Activated CD4-positive, alpha-beta T cell treated with anti-CD3 and anti-CD28 coated beads, Interleukin-2, amount 50 U/mL, for 16 hours (primary cell): ENCODE results near the gene SERPINA12.

ENCODE experiments used
- DNase-seq: peaks from one replicate; pipeline ENCODE4 v3.0.0-alpha.2; 2020

SERPINA12 gene, protein sequence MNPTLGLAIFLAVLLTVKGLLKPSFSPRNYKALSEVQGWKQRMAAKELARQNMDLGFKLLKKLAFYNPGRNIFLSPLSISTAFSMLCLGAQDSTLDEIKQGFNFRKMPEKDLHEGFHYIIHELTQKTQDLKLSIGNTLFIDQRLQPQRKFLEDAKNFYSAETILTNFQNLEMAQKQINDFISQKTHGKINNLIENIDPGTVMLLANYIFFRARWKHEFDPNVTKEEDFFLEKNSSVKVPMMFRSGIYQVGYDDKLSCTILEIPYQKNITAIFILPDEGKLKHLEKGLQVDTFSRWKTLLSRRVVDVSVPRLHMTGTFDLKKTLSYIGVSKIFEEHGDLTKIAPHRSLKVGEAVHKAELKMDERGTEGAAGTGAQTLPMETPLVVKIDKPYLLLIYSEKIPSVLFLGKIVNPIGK

GRCh38 chr14:94509356-94509755 lies at the start of gene SERPINA12:
SERPINA12 (minus strand) TSS chr14:94509469; CDS start chr14:94498397, 11,072 bp downstream.
- no peak for DNase-seq

GRCh38 chr14:94558842-94559241 lies 49.6 kb upstream of the SERPINA12 start:
- DNase-seq, result no peak

GRCh38 chr14:94557327-94557726 lies 48.1 kb upstream of the SERPINA12 start:
- no peak for DNase-seq

DNA sequence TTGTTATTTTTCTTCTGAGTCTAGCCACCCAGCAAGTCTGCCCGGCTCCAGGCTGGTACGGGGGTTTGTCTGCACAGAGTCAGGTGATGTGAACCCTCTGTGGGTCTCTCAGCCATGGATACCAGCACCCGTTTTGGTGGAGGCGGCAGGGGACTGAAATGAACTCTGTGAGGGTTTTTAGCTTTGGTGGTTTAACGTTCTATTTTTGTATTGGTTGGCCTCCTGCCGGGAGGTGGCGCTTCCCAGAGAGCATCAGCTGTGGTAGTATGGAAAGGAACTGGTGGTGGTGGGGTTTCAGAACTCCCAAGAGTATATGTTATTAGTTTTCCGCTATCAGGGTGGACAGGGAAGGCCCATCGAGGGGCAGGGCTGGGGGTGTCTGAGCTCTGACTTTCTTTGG lies 46.7 kb upstream of the SERPINA12 start:
- no peak for DNase-seq

GRCh38 chr14:94550041-94550440 lies 40.8 kb upstream of the SERPINA12 start:
- no peak for DNase-seq

GRCh38 chr14:94548999-94549985 lies 40.0 kb upstream of the SERPINA12 start:
- peak; percentile 55 for DNase-seq

- no peak for DNase-seq
Measured at GRCh38 chr14:94548131-94548998, 39.1 kb upstream of the SERPINA12 start.

DNA sequence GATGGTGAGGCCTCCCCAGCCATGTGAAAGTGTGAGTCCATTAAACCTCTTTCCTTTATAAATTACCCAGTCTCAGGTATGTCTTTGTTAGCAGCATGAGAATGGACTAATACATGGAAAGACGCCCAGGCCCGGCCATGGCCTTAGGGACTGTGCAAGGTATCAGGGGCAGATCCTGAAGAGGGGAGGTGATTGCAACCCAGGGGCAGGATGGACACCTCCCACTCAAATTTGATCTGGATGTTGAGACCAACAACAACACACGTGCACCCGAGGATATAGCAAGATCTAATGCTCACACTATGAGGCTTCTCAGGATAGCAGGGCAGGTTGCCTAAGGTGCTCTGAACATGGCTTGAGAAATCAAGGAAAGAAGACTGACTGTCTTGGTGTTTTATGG lies 38.5 kb upstream of the SERPINA12 start:
- no peak for DNase-seq

DNA sequence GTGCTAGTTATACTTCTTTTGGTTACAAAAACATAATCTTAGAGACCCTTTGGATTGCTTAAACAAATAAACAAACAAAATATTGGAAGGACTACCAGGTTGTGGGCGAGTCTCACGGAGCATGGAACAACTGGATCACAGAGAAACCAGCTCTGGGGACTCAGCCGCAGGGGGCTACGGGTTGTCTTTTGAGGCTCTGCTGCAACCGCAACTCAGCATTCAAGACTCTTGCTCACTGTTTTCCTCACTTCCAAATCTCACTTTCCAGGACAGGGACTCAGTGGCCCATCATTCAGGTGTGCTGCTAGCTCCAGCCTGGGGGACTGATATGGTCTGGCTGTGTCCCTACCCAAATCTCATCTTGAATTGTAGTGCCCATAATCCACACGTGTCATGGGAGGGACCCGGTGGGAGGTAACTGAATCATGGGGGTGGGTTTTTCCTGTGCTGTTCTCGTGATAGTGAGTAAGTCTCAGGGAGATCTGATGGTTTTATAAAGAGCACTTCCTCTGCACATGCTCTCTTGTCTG lies 37.9 kb upstream of the SERPINA12 start:
- DNase-seq, result no peak

DNA sequence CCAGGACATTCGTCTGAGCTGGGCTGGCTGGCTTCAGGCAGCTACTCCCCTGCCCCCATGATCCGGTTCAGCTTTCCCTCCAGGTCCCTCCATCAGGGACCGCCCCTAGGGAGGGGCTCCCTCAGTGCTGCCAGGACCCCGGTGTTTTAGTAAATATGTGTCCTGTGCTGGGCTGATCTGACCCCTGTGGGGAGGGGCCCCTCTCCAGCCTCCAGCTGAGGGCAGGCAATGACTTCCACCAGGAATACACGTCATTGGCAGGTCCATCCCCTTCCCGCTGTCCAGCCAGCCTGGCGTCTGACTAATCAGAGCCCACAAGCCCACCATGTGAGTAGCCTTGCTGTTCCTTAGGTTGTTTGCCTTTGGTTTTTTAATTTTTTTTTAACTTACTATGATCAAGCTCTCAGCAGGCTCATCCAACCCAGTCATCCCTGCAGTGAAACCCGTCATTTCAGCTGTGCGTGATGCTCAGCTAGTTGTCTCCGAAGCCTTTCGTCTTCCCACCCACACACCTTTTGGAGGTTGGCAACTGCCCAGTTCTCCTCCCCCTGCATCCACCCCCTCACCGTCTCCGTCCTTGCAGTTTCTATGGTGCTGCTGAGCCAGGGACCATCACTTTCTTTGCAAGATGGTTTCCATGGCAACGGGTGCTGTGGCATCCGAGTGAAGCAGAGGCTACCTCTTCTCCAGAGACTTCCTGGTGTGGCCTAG lies 36.0 kb upstream of the SERPINA12 start:
- no peak for DNase-seq

DNA sequence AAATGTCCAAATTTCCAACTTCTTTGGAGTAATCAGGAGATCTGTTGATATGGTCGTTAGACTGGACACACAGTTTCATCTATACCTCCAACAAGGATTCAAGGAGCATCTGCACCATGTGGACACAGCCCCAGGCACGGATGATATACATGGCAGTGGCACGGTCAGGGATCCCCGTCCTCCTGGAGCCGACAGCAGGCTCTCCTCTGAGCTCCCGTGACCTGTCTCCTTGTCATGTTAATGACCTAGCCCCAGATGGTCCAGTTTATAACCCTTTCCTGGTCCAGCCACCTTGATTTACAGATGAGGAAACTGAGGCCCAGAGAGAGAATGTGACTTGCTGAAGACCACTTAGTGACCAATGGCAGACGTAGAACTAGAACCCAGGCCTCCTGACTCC lies 35.5 kb upstream of the SERPINA12 start:
- DNase-seq, result no peak

DNA sequence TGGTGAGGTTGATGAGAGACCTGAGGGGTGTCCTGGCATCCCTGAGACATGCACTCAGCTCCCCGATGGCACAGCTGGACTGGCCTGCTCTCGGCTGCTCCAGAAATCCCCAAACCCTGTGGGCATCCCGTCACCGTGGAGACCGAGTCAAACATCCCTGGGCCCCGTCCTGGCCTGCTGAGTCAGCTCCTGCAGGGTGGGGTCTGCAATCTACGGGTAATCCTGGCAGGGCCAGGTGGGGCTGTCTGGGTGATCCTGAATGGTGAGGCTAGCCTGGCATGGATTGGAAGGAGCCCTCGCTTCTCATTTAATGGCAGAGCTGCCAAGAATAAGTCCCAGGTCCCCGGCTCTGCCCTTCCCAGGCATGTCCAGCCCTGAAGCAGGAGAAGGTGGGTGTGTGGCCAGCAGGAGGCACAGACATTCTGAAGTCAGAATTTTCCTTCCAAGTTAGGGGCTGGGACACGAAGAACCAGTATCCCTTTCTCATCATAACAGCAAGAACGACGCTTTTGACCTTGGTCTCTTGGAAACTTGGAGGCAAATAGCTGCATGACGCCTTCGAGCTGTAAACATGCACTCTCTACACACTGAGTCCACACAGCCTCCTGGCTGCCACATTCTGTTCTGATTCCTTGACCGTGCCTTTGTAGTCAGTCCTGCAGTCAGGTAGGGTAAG lies 34.3 kb upstream of the SERPINA12 start:
- no peak for DNase-seq

GRCh38 chr14:94542811-94543440 lies 33.7 kb upstream of the SERPINA12 start:
- no peak for DNase-seq

- no peak for DNase-seq
Measured at GRCh38 chr14:94542111-94542810, 33.0 kb upstream of the SERPINA12 start.

GRCh38 chr14:94541234-94541975 lies 32.1 kb upstream of the SERPINA12 start:
- no peak for DNase-seq

DNA sequence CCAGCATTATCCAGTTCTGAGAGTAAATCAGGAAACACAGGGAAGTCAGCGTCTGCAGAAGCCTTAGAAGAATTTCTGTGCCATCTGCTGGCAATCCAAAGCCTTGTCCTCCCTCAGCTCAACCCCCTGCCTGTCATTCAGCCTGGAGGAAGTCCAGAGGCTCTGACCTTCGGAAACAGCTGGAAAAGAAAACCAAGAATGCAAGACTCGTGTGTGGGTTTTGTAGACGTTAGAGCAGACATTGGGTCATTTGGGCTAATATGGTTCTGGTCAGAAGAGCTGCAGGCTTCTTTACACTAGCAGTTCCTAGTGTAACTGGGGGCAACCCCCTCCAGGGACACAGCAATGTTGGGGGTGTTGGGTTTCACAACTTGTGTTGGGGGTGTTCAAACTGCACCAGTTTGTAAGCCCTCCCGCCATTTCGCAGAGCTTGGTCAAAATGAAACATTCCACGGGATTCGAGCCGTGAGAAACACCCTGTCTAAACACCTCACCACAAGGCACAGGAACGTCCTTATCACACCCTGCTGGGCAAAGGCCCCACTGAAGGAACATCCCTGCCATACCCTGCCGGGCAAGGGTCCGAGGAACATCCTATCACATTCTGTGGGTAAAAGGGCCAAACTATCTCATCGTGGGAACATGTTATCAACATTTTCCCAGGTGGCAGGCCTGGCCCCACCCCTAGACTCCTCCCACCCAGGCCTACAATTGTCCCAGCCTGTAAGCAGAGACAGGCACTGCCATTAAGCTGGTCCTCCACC lies 30.9 kb upstream of the SERPINA12 start:
- DNase-seq, result no peak

DNA sequence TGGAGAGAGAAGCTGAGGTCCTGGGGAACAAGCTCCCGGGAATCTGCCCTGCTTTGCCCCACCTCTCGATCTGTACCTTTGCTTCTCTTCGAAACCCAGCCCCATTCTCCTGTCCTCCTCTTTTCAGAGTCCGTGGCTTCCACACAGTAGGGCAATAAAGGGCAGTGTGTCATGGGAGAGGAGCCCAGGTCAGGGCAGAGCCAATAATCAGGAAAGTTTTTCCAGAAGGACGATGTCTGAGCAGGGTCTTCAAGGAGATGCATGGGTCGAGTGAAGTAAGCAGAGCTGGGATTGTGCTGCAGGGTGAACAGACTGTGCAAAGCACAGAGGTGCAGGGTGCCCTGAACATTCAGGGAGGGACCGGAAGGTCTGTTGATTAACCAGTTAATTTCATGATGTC lies 29.9 kb upstream of the SERPINA12 start:
- DNase-seq, result no peak

DNA sequence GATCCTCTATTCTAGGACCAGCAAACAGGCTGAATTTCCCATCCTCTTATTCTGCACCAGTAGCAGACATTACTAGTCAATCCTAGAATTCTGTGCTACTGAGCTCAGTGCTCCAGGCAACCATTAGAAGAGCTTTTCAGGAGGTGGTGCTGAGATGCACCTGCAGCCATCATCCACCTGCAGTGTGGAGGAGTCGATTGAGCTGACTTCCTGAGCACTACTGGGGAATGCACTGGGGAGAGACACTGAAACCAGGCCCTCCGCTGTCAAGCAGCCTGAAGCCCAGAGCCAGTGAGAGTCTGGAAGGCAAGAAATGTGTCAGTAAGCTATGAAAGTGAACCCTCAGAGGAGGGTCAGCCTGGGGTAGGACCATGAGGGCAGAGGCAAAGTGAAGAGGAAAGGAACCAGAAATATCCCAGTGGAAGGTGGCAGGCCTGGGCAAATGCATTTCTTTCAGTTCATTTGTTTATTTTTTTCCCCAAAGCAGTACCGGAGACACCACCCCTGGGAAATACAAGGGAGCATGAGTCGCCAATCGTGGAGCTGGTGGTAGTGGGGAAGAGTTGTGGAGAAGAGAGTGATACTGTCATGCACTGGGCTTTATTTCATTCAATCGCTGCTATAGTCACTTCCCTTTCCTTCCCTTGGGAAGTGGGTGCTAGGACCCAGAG lies 28.9 kb upstream of the SERPINA12 start:
- DNase-seq, result no peak
